GM12801 (cell line): Measurements from ENCODE around the gene DNAI2.

Experiments
- CTCF ChIP-seq: IDR thresholded peaks from one replicate; pipeline ENCODE4 v1.5.1; 2011; ENCODE audit warnings: control low read depth; ENCODE audit not compliant: insufficient read length; ENCODE audit errors: extremely low read depth

Gene DNAI2

GRCh38 chr17:74318391-74318790, 44.4 kb downstream of the DNAI2 start:
- TF ChIP-seq CTCF: no peak

GRCh38 chr17:74324521-74324920, 50.5 kb downstream of the DNAI2 start:
- TF ChIP-seq CTCF: no peak

- TF ChIP-seq CTCF: no peak
These were observed 51.3 kb downstream of the DNAI2 start for GRCh38 chr17:74325376-74325742.

GRCh38 chr17:74325743-74326379, 51.8 kb downstream of the DNAI2 start, which contains the start of gene KIF19:
KIF19 (plus strand) TSS chr17:74326226; CDS start chr17:74326350, 124 bp downstream.
- TF ChIP-seq CTCF: no peak

- TF ChIP-seq CTCF: no peak
These were observed 52.5 kb downstream of the DNAI2 start for GRCh38 chr17:74326506-74326905.

- TF ChIP-seq CTCF: no peak
These were observed 54.5 kb downstream of the DNAI2 start for GRCh38 chr17:74328487-74328886.

GRCh38 chr17:74329378-74329777, 55.3 kb downstream of the DNAI2 start:
- TF ChIP-seq CTCF: no peak
